Muscle layer of colon (tissue), 2 donors: ENCODE measurements around the gene PRXL2A.

Experiments used
- H3K27ac ChIP-seq: one replicate; pipeline ENCODE4 v1.7.0; 2013; ENCODE audit warnings: low read depth, mild to moderate bottlenecking, low read length, moderate library complexity
- H3K27me3 ChIP-seq, 2 donors: one replicate each; pipeline ENCODE4 v1.7.0; 2013; ENCODE audit warnings: low read length in 2 of 2, mild to moderate bottlenecking in 2 of 2; ENCODE audit not compliant: insufficient read depth in 2 of 2, control insufficient read depth in 1 of 2
- H3K36me3 ChIP-seq: one replicate; pipeline ENCODE4 v1.7.0; 2013; ENCODE audit warnings: mild to moderate bottlenecking, low read length; ENCODE audit not compliant: insufficient read depth
- H3K4me1 ChIP-seq: one replicate; pipeline ENCODE4 v1.7.0; 2013; ENCODE audit warnings: mild to moderate bottlenecking, low read length; ENCODE audit not compliant: insufficient read depth
- H3K4me3 ChIP-seq, 2 donors: one replicate each; pipeline ENCODE4 v1.7.0; 2013; ENCODE audit warnings: low read length in 2 of 2, low read depth in 1 of 2, mild to moderate bottlenecking in 1 of 2, moderate library complexity in 1 of 2
- H3K9ac ChIP-seq: one replicate; pipeline ENCODE4 v1.7.0; 2013; ENCODE audit warnings: low read length
- H3K9me3 ChIP-seq: one replicate; pipeline ENCODE4 v1.7.0; 2013; ENCODE audit warnings: mild to moderate bottlenecking, low read length
- donor health status: abdominal sarcoma.
- donor health status: Adenocarcinoma of cecum.

The PRXL2A gene

GRCh38 chr10:80485076-80485945 is 77.0 kb downstream of the PRXL2A start:
- Histone ChIP-seq H3K9me3 (no peaks in the 10 kb centered on the region), H3K9ac (no peak overlapping the region), H3K4me1 (peaks cover 36% of the 10 kb centered on the region), H3K27ac (no peak overlapping the region), H3K4me3 (no peak overlapping the region), H3K27me3 (no peaks in the 10 kb centered on the region), H3K36me3 (peaks cover 11% of the 10 kb centered on the region)

- Histone ChIP-seq H3K27me3 (no peaks in the 10 kb centered on the region), H3K4me3 (no peak overlapping the region), H3K9ac (no peak overlapping the region), H3K4me1 (peaks cover 36% of the 10 kb centered on the region), H3K27ac (no peak overlapping the region), H3K36me3 (peaks cover 17% of the 10 kb centered on the region), H3K9me3 (no peaks in the 10 kb centered on the region)
Measured at GRCh38 chr10:80485946-80486764, 77.8 kb downstream of the PRXL2A start.
